GM11168 (cell line): Measurements from ENCODE around the gene DYNLRB2.

Source experiments
- in situ Hi-C: fragments of 300-500 bp; cut with MboI; formaldehyde crosslinking; loops from one replicate; pipeline ENCODE4 v1.12.0; 2022; ENCODE audit warnings: low sequenced_read_pairs; ENCODE audit not compliant: unreplicated experiment

DYNLRB2 gene

GRCh38 chr16:80592273-80592672 lies 51.5 kb downstream of the DYNLRB2 start:
- in situ Hi-C loops = no loop called here

- in situ Hi-C loops = no loop called here
Observed at GRCh38 chr16:80594756-80595155, 54.0 kb downstream of the DYNLRB2 start.

GRCh38 chr16:80596507-80597207 lies 55.9 kb downstream of the DYNLRB2 start:
- in situ Hi-C loops = no loop called here

GRCh38 chr16:80599466-80599865 lies 58.7 kb downstream of the DYNLRB2 start:
- in situ Hi-C loops = no loop called here
